IPS DF 6.9 (cell line): ENCODE data around the gene UTP11.
"Not testable (repeated sequence)": the region's sequence is repeated elsewhere in the genome, so short reads cannot be mapped to it uniquely, and the experiment has no call there.

ENCODE experiments used
- DNase-seq: peaks from one replicate; pipeline ENCODE4 v3.0.0-alpha.2; 2013; ENCODE audit warnings: low read depth, low spot score
- H3K27ac ChIP-seq: one replicate; pipeline ENCODE4 v1.5.1; 2013; ENCODE audit warnings: low read length, control low read depth
- H3K27me3 ChIP-seq: 2 replicates; pipeline ENCODE4 v1.6.1; 2013; ENCODE audit warnings: mild to moderate bottlenecking, low read length; ENCODE audit not compliant: control insufficient read depth, insufficient read depth
- H3K36me3 ChIP-seq: 2 replicates; pipeline ENCODE4 v1.6.1; 2013; ENCODE audit warnings: low read length; ENCODE audit not compliant: control insufficient read depth, insufficient read depth
- H3K4me1 ChIP-seq: 2 replicates; pipeline ENCODE4 v1.6.1; 2013; ENCODE audit warnings: low read length; ENCODE audit not compliant: control insufficient read depth, insufficient read depth
- H3K4me3 ChIP-seq: 2 replicates; pipeline ENCODE4 v1.5.1; 2013; ENCODE audit warnings: mild to moderate bottlenecking, low read length
- H3K9me3 ChIP-seq: 2 replicates; pipeline ENCODE4 v1.6.1; 2013; ENCODE audit warnings: low read length, inconsistent platforms; ENCODE audit not compliant: control insufficient read depth, insufficient read depth
- WGBS: extraction: QIAGEN DNeasy Blood & Tissue Kit; methylation state at CpG from one replicate; pipeline ENCODE4 v1.1.7; 2013; ENCODE audit warnings: mixed read lengths, missing lambda C conversion rate; ENCODE audit not compliant: insufficient read length, insufficient coverage; 5-methylcytosine and 5-hydroxymethylcytosine counted together

The UTP11 gene

GRCh38 chr1:38027201-38028104 lies 14.9 kb downstream of the UTP11 start:
- H3K27me3 ChIP-seq, result no peaks in the 10 kb centered on the region
- H3K4me3 ChIP-seq, result no peak overlapping the region
- no peaks in the 10 kb centered on the region for H3K9me3 ChIP-seq
- WGBS, result no CpG with 5 or more reads among the region's 19 CpGs
- no peak for DNase-seq
- H3K36me3 ChIP-seq, result peaks cover 10% of the 10 kb centered on the region; the same call in 1 of the 2 replicates
- H3K27ac ChIP-seq, result no peak overlapping the region
- H3K4me1 ChIP-seq, result peaks cover 15% of the 10 kb centered on the region

GRCh38 chr1:38028105-38028591 lies 15.6 kb downstream of the UTP11 start:
- no peak for DNase-seq
- H3K27ac ChIP-seq, result no peak overlapping the region
- H3K4me3 ChIP-seq, result no peak overlapping the region
- H3K9me3 ChIP-seq, result no peaks in the 10 kb centered on the region
- peaks cover 15% of the 10 kb centered on the region for H3K4me1 ChIP-seq
- no CpG with 5 or more reads among the region's 3 CpGs for WGBS
- H3K27me3 ChIP-seq, result no peaks in the 10 kb centered on the region
- peaks cover 10% of the 10 kb centered on the region; the same call in 1 of the 2 replicates for H3K36me3 ChIP-seq

GRCh38 chr1:38028671-38029070 lies 16.1 kb downstream of the UTP11 start:
- H3K27me3 ChIP-seq, result no peaks in the 10 kb centered on the region
- peaks cover 15% of the 10 kb centered on the region for H3K4me1 ChIP-seq
- DNase-seq, result no peak
- H3K27ac ChIP-seq, result no peak overlapping the region
- H3K4me3 ChIP-seq, result no peak overlapping the region
- H3K36me3 ChIP-seq, result peaks cover 10% of the 10 kb centered on the region; the same call in 1 of the 2 replicates
- H3K9me3 ChIP-seq, result no peaks in the 10 kb centered on the region
- no CpG with 5 or more reads among the region's 2 CpGs for WGBS

GRCh38 chr1:38029081-38029681 lies 16.6 kb downstream of the UTP11 start:
- WGBS, result no CpG with 5 or more reads among the region's 23 CpGs
- no peak for DNase-seq
- Histone ChIP-seq H3K4me3 (no peak overlapping the region), H3K27me3 (no peaks in the 10 kb centered on the region), H3K36me3 (peaks cover 10% of the 10 kb centered on the region; the same call in 1 of the 2 replicates), H3K27ac (no peak overlapping the region), H3K9me3 (no peaks in the 10 kb centered on the region), H3K4me1 (peaks cover 15% of the 10 kb centered on the region)

GRCh38 chr1:38029685-38030511 lies 17.4 kb downstream of the UTP11 start:
- Histone ChIP-seq H3K36me3 (peaks cover 10% of the 10 kb centered on the region; the same call in 1 of the 2 replicates), H3K4me3 (no peak overlapping the region), H3K27me3 (no peaks in the 10 kb centered on the region), H3K27ac (no peak overlapping the region), H3K9me3 (no peaks in the 10 kb centered on the region), H3K4me1 (peaks cover 15% of the 10 kb centered on the region)
- DNase-seq, result no peak
- WGBS, result no CpG with 5 or more reads among the region's 12 CpGs

- Histone ChIP-seq H3K4me1 (peaks cover 15% of the 10 kb centered on the region), H3K27ac (no peak overlapping the region), H3K36me3 (0 out of 2 replicates have a peak, but pooled peaks cover 4% of the 10 kb centered on the region), H3K27me3 (no peaks in the 10 kb centered on the region), H3K4me3 (no peak overlapping the region), H3K9me3 (no peaks in the 10 kb centered on the region)
- WGBS, result no CpG with 5 or more reads among the region's 17 CpGs
- no peak for DNase-seq
Measured at GRCh38 chr1:38030596-38031512, 18.3 kb downstream of the UTP11 start.

- Histone ChIP-seq H3K27me3 (no peaks in the 10 kb centered on the region), H3K4me1 (peaks cover 15% of the 10 kb centered on the region), H3K4me3 (no peak overlapping the region), H3K27ac (no peak overlapping the region), H3K9me3 (no peaks in the 10 kb centered on the region), H3K36me3 (0 out of 2 replicates have a peak, but pooled peaks cover 3% of the 10 kb centered on the region)
- no CpG with 5 or more reads among the region's 4 CpGs for whole genome bisulfite sequencing
- no peak for DNase-seq
Measured at GRCh38 chr1:38031513-38031866, 19.0 kb downstream of the UTP11 start.

- WGBS, result no CpG with 5 or more reads among the region's 2 CpGs
Measured at GRCh38 chr1:38032992-38033391, 20.5 kb downstream of the UTP11 start.

GRCh38 chr1:38034871-38035270 lies 22.3 kb downstream of the UTP11 start:
- WGBS, result no CpG with 5 or more reads among the region's 13 CpGs
- Histone ChIP-seq H3K27ac (no peak overlapping the region), H3K4me1 (peaks cover 6% of the 10 kb centered on the region), H3K27me3 (no peaks in the 10 kb centered on the region), H3K4me3 (no peak overlapping the region), H3K9me3 (no peaks in the 10 kb centered on the region), H3K36me3 (no peaks in the 10 kb centered on the region)
- DNase-seq, result no peak

More at GRCh38 chr1:38032992-38033391, 20.5 kb downstream of the UTP11 start:
- H3K27ac ChIP-seq, DNase-seq, H3K36me3 ChIP-seq, H3K4me3 ChIP-seq, H3K27me3 ChIP-seq, H3K9me3 ChIP-seq: not testable (repeated sequence)
- H3K4me1 ChIP-seq, result peaks cover 13% of the 10 kb centered on the region
